Measurements from ENCODE around the gene PCF11. TPM values are rescaled to one million over a fixed set of nuclear protein-coding genes. Genes with fewer than 3 reads are reported as not detected.

Gene PCF11
- total RNA-seq, 4 donors from 2014 or later, result 77.2 to 168 (median 112) TPM

DNA sequence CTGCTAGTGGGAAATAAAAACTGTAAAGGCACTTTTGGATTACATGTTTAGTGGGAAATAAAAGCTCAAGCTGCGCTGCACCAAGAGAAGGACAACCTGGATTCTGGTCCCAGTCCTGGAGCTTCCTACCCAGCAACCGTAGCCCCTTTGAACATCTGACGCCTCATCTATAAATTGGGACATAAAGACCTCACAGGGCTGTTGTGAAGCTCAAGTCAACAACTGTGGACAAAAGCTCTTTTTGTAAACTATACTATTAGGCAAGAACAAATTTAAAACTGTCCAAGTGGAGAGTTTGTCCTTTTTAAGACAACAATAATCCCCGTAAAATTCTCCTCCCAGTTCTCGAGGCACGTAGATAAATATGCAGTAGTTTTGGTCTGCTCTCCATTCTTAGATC is 17.6 kb upstream of the PCF11 start:
- TF ChIP-seq, protein P1, sequence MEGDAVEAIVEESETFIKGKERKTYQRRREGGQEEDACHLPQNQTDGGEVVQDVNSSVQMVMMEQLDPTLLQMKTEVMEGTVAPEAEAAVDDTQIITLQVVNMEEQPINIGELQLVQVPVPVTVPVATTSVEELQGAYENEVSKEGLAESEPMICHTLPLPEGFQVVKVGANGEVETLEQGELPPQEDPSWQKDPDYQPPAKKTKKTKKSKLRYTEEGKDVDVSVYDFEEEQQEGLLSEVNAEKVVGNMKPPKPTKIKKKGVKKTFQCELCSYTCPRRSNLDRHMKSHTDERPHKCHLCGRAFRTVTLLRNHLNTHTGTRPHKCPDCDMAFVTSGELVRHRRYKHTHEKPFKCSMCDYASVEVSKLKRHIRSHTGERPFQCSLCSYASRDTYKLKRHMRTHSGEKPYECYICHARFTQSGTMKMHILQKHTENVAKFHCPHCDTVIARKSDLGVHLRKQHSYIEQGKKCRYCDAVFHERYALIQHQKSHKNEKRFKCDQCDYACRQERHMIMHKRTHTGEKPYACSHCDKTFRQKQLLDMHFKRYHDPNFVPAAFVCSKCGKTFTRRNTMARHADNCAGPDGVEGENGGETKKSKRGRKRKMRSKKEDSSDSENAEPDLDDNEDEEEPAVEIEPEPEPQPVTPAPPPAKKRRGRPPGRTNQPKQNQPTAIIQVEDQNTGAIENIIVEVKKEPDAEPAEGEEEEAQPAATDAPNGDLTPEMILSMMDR (IDR thresholded peaks at IDR 0.05), result no peak
- no peak for TF ChIP-seq POLR2A (IDR thresholded peaks at IDR 0.05)
- intact Hi-C loops (cut with DNase I), result no loop called here

DNA sequence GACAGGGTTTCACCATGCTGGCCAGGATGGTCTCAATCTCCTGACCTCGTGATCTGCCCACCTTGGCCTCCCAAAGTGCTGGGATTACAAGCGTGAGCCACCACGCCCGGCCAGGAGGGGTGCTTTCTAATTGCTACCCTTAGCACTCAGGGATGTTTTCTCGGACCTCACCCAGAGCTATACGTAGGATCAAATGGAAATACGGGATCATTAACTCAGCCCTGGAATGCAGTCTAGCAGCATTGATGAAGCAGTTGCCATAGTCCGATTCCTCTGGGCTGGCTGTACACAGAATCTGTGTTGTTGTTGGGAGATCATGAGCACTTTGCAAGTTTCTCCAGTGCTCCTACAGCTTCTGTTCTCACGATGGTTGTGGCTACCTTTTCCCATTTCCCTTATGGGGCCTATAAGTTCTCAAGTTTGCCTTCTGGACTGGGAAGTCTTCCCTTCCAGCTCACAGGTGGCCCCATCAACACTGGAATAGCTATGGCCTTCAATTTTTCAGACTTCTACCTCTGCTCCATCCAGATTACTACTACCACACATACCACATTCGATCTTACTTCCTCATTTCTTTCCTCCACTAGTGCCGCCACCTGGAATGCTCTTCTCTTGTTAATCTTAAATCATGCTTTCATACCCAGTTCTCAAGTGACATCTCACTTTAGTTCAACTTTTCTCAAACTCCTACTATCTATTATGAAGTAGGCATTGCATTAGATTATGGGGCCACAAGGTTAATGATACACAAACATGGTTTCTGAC is 16.1 kb upstream of the PCF11 start:
- no peak for DNase-seq
- no peaks in the 10 kb centered on the region for H3K36me3 ChIP-seq
- 88 to 91% methylated on average over 11 of the region's 11 CpGs for WGBS, 2 donors
- no peaks in the 10 kb centered on the region for H3K9me3 ChIP-seq
- no peaks in the 10 kb centered on the region for H3K27me3 ChIP-seq
- H3K4me3 ChIP-seq (replicated peaks in 1 of 3), result no peak overlapping the region
- TF ChIP-seq POLR2A (IDR thresholded peaks at IDR 0.05), result no peak
- TF ChIP-seq, protein P1 (IDR thresholded peaks at IDR 0.05), result no peak
- no peak overlapping the region for H3K27ac ChIP-seq
- intact Hi-C loops (cut with DNase I), result no loop called here
- no peaks in the 10 kb centered on the region for H3K4me1 ChIP-seq

More for the DNA sequence above, 17.6 kb upstream of the PCF11 start:
- no peaks in the 10 kb centered on the region for H3K4me1 ChIP-seq
- H3K4me3 ChIP-seq (replicated peaks in 1 of 3), result no peak overlapping the region
- H3K27me3 ChIP-seq, result no peaks in the 10 kb centered on the region
- no peaks in the 10 kb centered on the region for H3K36me3 ChIP-seq
- DNase-seq, result no peak
- H3K9me3 ChIP-seq, result no peaks in the 10 kb centered on the region
- WGBS, 2 donors, result 90 to 92% methylated on average over 6 of the region's 6 CpGs
- no peak overlapping the region for H3K27ac ChIP-seq

DNA sequence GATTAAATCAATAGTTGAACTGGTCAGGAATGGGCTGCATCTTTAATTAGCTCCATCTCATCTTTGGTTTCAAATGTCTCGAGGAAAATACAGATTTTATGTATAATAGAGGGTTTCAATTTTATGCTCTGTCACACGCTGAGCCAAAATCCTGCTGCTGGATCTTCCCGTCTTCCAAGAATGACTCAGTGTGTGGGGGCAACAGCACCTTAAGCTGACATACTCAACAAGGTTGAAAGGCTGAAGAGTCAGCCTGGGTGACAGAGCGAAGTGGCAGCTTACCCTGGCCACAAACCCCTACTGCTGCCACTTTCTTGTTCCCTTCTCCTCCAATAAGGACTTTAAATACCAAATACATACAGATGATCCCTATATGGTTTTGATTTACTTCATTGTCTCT is 9.0 kb upstream of the PCF11 start:
- intact Hi-C loops (cut with DNase I), result no loop called here

DNA sequence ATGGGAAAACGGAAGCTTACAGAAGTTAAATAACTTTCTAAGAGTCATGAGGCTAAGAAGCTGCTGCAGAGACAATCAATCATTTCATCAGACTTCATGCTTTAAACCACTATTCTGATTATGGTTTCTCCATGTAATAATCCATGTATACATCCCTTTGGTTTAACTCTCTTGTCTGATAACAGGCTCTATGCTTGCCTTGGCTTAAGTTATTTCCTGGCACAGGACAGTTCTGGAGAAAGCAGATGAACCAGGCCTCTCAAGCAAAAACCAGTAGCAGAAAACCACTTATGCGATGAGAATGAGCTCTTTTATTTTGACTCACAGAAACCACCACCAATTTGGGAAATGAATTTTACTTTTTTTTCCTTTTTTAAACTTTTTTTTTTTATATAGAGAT is 6.5 kb upstream of the PCF11 start:
- TF ChIP-seq, protein P1 (IDR thresholded peaks at IDR 0.05), result no peak
- no peak for TF ChIP-seq POLR2A (IDR thresholded peaks at IDR 0.05)
- Histone ChIP-seq H3K27ac (no peak overlapping the region), H3K36me3 (no peaks in the 10 kb centered on the region), H3K27me3 (no peaks in the 10 kb centered on the region), H3K9me3 (no peaks in the 10 kb centered on the region), H3K4me3 (replicated peaks in 1 of 3) (no peak overlapping the region), H3K4me1 (peaks cover under 1% of the 10 kb centered on the region in 2 donors)
- 91 to 93% methylated on average over 2 of the region's 2 CpGs for WGBS, 2 donors
- DNase-seq, result no peak
- intact Hi-C loops (cut with DNase I), result loop anchor here (10.0 kb wide), 1 partner anchor 76 kb away; the partner anchor contains the start of gene RAB30

More for the DNA sequence above, 9.0 kb upstream of the PCF11 start:
- Histone ChIP-seq H3K4me3 (replicated peaks in 1 of 3) (no peak overlapping the region), H3K27me3 (no peaks in the 10 kb centered on the region), H3K27ac (no peak overlapping the region), H3K4me1 (no peaks in the 10 kb centered on the region), H3K36me3 (no peaks in the 10 kb centered on the region), H3K9me3 (no peaks in the 10 kb centered on the region)
- TF ChIP-seq POLR2A (IDR thresholded peaks at IDR 0.05), result no peak
- TF ChIP-seq, protein P1 (IDR thresholded peaks at IDR 0.05), result no peak
- DNase-seq, result no peak
- 90 to 95% methylated on average over 4 of the region's 4 CpGs for WGBS, 2 donors

DNA sequence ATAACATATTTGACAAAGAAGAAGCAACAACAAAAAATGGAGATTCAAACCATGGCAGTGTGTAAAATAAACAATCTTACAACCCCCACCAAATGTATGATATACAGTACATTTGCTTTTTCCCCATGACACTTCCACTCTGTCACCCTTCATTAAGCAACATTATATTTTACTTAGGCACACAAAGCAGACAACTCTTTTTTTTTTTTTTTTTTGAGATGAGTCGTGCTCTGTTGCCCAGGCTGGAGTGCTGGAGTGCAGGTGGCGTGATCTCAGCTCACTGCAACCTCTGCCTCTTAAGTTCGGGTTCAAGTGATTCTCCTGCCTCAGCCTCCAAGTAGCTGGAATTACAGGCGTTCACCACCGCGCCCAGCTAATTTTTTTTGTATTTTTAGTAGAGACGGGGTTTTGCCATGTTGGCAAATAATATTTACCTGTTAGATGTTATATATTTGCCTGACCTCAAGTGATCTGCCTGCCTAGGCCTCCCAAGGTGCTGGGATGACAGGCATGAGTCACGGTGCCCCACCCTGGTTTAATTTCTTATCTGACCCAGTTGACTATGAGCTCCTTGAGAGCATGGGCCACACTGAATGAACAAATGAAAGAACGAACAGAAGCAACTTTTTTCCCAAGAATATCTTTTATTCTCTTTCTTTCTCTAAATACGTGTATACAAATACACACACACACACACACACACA is 5.5 kb upstream of the PCF11 start:
- no peak for DNase-seq
- 74 to 81% methylated on average over 10 of the region's 10 CpGs for WGBS, 2 donors
- H3K36me3 ChIP-seq, result no peaks in the 10 kb centered on the region
- H3K27me3 ChIP-seq, result no peaks in the 10 kb centered on the region
- intact Hi-C loops (cut with DNase I), result loop anchor here (10.0 kb wide), 1 partner anchor 77 kb away; the partner anchor contains the start of gene RAB30
- no peaks in the 10 kb centered on the region for H3K9me3 ChIP-seq
- peaks cover 4 to 5% of the 10 kb centered on the region in 2 donors for H3K4me1 ChIP-seq
- H3K4me3 ChIP-seq (replicated peaks in 1 of 3), result no peak overlapping the region
- TF ChIP-seq POLR2A (IDR thresholded peaks at IDR 0.05), result no peak
- TF ChIP-seq, protein P1 (IDR thresholded peaks at IDR 0.05), result no peak
- H3K27ac ChIP-seq, result no peak overlapping the region

Measured in thyroid gland (tissue), 4 donors.